Stimulated activated memory B cell treated with anti-CD40 and anti-IgM and Interleukin-4, amounts not matched to agents 10 μg/mL and 1 μg/mL and 100 μg/mL, for 72 hours (primary cell): ENCODE data around the gene TEX44.
A peak's percentile ranks its signal among the peaks of the same experiment; 100 is the strongest.
"Not testable (repeated sequence)": the region's sequence is repeated elsewhere in the genome, so short reads cannot be mapped to it uniquely, and the experiment has no call there.

Experiments used
- ATAC-seq: fragments of 150-1000 bp; cut with Tn5 transposase; 2 replicates; pipeline ENCODE4 v1.10.0; 2021
- H3K27ac Mint-ChIP-seq: one replicate; pipeline ENCODE4 v1.8.0; 2022; ENCODE audit warnings: mild to moderate bottlenecking, mixed read lengths
- H3K27me3 Mint-ChIP-seq: one replicate; pipeline ENCODE4 v1.8.0; 2022; ENCODE audit warnings: mixed read lengths
- H3K36me3 Mint-ChIP-seq: one replicate; pipeline ENCODE4 v1.8.0; 2022; ENCODE audit warnings: mixed read lengths
- H3K4me1 Mint-ChIP-seq: one replicate; pipeline ENCODE4 v1.8.0; 2022; ENCODE audit warnings: mixed read lengths
- H3K4me3 Mint-ChIP-seq: one replicate; pipeline ENCODE4 v1.8.0; 2022; ENCODE audit warnings: mild to moderate bottlenecking, moderate library complexity, mixed read lengths
- H3K9me3 Mint-ChIP-seq: one replicate; pipeline ENCODE4 v1.8.0; 2022; ENCODE audit warnings: mixed read lengths

The TEX44 gene

DNA sequence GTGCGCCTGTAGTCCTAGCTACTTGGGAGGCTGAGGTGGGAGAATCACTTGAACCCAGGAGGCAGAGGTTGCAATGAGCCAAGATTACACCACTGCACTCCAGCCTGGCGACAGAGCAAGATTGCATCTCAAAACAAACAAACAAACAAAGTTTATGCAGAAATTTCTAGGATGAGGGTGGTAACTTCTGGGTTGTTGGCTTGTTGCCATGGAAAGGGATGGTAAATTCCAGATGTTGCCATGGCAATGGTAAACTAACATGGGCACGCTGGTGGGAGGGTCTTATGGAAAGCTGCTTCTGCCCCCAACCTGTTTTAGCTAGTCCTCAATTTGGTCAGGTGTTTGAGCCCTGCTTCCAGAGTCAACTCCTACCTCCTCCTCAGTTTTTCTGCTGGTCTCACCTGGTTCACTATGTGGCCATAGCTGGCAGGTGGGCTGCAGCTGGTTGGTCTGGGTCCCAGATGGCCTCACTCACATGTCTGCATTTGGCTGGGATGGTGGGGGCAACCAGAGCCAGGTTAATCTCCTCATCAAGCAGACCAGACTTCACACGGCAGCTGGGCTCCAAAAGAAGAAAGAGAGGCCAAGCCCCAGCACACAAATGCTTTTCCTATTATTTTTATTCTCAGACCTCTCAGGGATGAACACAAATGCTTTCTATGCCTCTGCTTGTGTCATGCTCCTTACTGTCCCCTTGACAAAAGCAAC is 26.6 kb upstream of the TEX44 start:
- no peaks in the 10 kb centered on the region for H3K36me3 Mint-ChIP-seq
- peaks cover 2% of the 10 kb centered on the region for H3K9me3 Mint-ChIP-seq
- H3K27ac Mint-ChIP-seq = no peak overlapping the region
- no peak for ATAC-seq
- H3K4me3 Mint-ChIP-seq = no peak overlapping the region
- no peaks in the 10 kb centered on the region for H3K27me3 Mint-ChIP-seq
- H3K4me1 Mint-ChIP-seq = peaks cover 9% of the 10 kb centered on the region

- H3K27me3 Mint-ChIP-seq = no peaks in the 10 kb centered on the region
- no peaks in the 10 kb centered on the region for H3K36me3 Mint-ChIP-seq
- peaks cover 9% of the 10 kb centered on the region for H3K4me1 Mint-ChIP-seq
- no peak overlapping the region for H3K27ac Mint-ChIP-seq
- H3K9me3 Mint-ChIP-seq = peaks cover 2% of the 10 kb centered on the region
- ATAC-seq = no peak
- no peak overlapping the region for H3K4me3 Mint-ChIP-seq
Measured at GRCh38 chr2:231567159-231567558, 25.5 kb upstream of the TEX44 start.

DNA sequence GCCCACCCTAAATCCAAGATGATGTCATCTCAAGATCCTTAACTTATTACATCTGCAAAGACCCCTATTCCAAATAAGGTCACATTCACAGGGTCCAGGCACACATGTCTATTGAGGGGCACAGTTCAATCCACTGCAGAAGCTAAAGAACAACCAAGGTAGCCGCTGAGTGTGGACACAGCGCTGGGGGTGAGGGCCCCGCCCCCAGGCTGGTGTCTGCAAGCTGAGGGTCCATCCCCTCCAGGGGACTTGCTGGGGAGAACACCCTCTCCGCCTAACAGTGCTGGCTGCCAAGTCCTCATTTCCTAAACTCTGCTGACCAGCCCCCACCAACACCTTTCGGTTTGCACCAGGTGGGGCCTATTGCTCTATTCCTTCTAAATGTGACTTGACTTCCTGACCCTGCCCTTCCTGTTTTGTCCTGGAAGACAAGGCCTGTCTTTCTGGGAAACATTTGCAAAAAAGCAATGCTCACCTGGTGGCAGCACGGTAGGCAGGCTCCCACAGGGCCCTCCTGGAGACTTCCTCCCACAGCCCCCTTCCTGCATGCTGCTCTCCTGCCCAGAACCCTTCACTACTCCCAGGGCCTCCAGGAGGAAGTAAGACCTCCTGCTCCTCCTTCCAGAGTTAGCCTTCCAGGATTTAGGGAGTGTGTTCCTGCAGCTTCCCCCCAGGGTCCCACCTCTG is 24.4 kb upstream of the TEX44 start:
- ATAC-seq = no peak

GRCh38 chr2:231568785-231569435 is 23.8 kb upstream of the TEX44 start:
- Mint-ChIP-seq H3K9me3 (peaks cover 2% of the 10 kb centered on the region), H3K4me1 (peaks cover 16% of the 10 kb centered on the region), H3K27ac (no peak overlapping the region), H3K36me3 (no peaks in the 10 kb centered on the region), H3K4me3 (no peak overlapping the region), H3K27me3 (no peaks in the 10 kb centered on the region)
- ATAC-seq = peak; percentile 45

More for the DNA sequence above, 24.4 kb upstream of the TEX44 start:
- no peak overlapping the region for H3K27ac Mint-ChIP-seq
- peaks cover 11% of the 10 kb centered on the region for H3K4me1 Mint-ChIP-seq
- H3K27me3 Mint-ChIP-seq = no peaks in the 10 kb centered on the region
- H3K4me3 Mint-ChIP-seq = no peak overlapping the region
- H3K9me3 Mint-ChIP-seq = peaks cover 2% of the 10 kb centered on the region
- no peaks in the 10 kb centered on the region for H3K36me3 Mint-ChIP-seq

DNA sequence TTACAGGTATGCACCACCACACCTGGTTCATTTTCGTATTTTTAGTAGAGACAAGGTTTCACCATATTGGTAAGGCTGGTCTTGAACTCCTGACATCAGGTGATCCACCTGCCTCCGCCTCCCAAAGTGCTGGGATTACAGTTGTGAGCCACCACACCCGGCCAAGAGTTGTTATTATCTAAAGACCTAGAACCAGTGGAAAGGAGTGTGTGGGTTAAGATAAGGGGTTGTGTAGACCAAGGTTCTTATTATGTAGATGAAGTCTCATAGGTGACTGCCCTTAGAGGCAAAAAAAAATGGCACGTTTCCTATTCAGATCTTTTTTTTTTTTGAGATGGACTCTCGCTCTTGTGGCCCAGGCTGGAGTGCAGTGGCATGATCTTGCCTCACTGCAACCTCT is 21.7 kb upstream of the TEX44 start:
- not testable (repeated sequence) for ATAC-seq

GRCh38 chr2:231571661-231572191 is 20.9 kb upstream of the TEX44 start:
- Mint-ChIP-seq H3K4me1 (peaks cover 16% of the 10 kb centered on the region), H3K4me3 (no peak overlapping the region)

More for the DNA sequence above, 21.7 kb upstream of the TEX44 start:
- H3K9me3 Mint-ChIP-seq, H3K4me3 Mint-ChIP-seq, H3K27ac Mint-ChIP-seq, H3K36me3 Mint-ChIP-seq, H3K27me3 Mint-ChIP-seq: not testable (repeated sequence)
- peaks cover 16% of the 10 kb centered on the region for H3K4me1 Mint-ChIP-seq

GRCh38 chr2:231573096-231573495 is 19.6 kb upstream of the TEX44 start:
- Mint-ChIP-seq H3K9me3 (no peaks in the 10 kb centered on the region), H3K4me1 (peaks cover 16% of the 10 kb centered on the region), H3K4me3 (no peak overlapping the region), H3K36me3 (no peaks in the 10 kb centered on the region), H3K27ac (no peak overlapping the region), H3K27me3 (no peaks in the 10 kb centered on the region)
- ATAC-seq = no peak

More at GRCh38 chr2:231571661-231572191, 20.9 kb upstream of the TEX44 start:
- Mint-ChIP-seq H3K27ac (no peak overlapping the region), H3K27me3 (no peaks in the 10 kb centered on the region), H3K9me3 (peaks cover 2% of the 10 kb centered on the region), H3K36me3 (no peaks in the 10 kb centered on the region)
- no peak for ATAC-seq

- peaks cover 11% of the 10 kb centered on the region for H3K4me1 Mint-ChIP-seq
- no peak for ATAC-seq
- no peak overlapping the region for H3K27ac Mint-ChIP-seq
- H3K4me3 Mint-ChIP-seq = no peak overlapping the region
- peaks cover 3% of the 10 kb centered on the region for H3K9me3 Mint-ChIP-seq
- peaks cover 6% of the 10 kb centered on the region for H3K27me3 Mint-ChIP-seq
- no peaks in the 10 kb centered on the region for H3K36me3 Mint-ChIP-seq
Measured at GRCh38 chr2:231573698-231574421, 18.8 kb upstream of the TEX44 start.

- Mint-ChIP-seq H3K27ac (no peak overlapping the region), H3K27me3 (peaks cover 18% of the 10 kb centered on the region), H3K9me3 (peaks cover 8% of the 10 kb centered on the region), H3K4me1 (peaks cover 7% of the 10 kb centered on the region), H3K4me3 (no peak overlapping the region), H3K36me3 (no peaks in the 10 kb centered on the region)
- ATAC-seq = no peak
Measured at GRCh38 chr2:231575612-231576256, 16.9 kb upstream of the TEX44 start.

DNA sequence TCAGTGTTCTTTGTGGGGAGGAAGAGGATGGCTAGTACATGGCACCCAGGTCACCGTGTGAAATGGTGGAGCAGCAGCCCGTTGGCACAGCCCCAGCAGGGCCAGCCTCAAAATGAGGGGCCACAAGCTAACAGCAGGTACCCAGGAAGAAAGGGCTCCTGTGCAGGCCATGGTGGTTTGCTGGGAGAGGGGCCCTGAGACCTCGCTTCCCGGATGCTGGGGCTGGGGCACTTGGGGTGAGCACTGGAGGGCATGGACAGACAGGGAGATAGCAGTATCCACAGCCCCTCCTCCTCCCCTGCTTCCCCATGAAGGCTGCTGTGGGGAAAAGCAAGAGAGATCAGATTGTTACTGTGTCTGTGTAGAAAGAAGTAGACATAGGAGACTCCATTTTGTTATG is 16.2 kb upstream of the TEX44 start:
- Mint-ChIP-seq H3K36me3 (no peaks in the 10 kb centered on the region), H3K27me3 (peaks cover 25% of the 10 kb centered on the region), H3K4me3 (no peak overlapping the region), H3K4me1 (peaks cover 7% of the 10 kb centered on the region), H3K9me3 (peaks cover 8% of the 10 kb centered on the region), H3K27ac (no peak overlapping the region)
- no peak for ATAC-seq

- ATAC-seq, H3K36me3 Mint-ChIP-seq, H3K4me1 Mint-ChIP-seq, H3K9me3 Mint-ChIP-seq, H3K4me3 Mint-ChIP-seq, H3K27ac Mint-ChIP-seq: not testable (repeated sequence)
- H3K27me3 Mint-ChIP-seq = peaks cover 26% of the 10 kb centered on the region
Measured at GRCh38 chr2:231578655-231579054, 14.0 kb upstream of the TEX44 start.

DNA sequence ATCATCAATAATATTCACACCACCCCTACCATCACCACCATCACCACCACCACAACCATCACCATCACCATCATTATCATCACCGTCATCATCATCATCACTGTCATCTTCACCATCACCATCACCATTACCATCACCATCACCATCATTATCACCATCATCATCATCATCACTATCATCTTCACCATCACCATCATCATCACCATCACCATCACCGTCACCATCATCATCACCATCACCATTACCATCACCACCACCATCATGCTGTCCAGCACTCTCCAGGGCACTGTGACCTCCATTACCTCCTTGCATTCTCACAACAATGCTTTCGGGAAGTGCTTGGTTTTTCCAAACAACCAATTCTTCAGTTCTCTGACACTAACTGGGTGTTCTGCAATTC is 13.1 kb upstream of the TEX44 start:
- ATAC-seq = no peak
- no peak overlapping the region for H3K27ac Mint-ChIP-seq
- H3K4me3 Mint-ChIP-seq = no peak overlapping the region
- no peaks in the 10 kb centered on the region for H3K4me1 Mint-ChIP-seq
- H3K27me3 Mint-ChIP-seq = peaks cover 26% of the 10 kb centered on the region
- H3K36me3 Mint-ChIP-seq = no peaks in the 10 kb centered on the region
- H3K9me3 Mint-ChIP-seq = peaks cover 8% of the 10 kb centered on the region

DNA sequence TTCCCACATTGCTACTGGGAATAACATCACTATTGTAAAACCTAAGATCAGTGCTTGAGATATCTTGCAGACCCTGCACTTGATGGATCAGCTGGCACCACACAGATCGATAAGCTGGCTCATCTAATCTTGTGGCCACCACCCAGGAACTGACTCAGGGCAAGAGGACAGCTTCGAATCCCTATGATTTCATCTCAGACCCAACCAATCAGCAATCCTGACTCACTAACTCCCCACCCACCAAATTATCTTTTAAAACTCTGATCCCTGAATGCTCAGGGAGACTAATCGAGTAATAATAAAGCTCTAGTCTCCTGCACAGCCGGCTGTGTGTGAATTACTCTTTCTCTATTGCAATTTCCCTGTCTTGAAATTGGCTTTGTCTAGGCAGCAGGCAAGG is 11.3 kb upstream of the TEX44 start:
- Mint-ChIP-seq H3K4me1 (no peaks in the 10 kb centered on the region), H3K36me3 (no peaks in the 10 kb centered on the region), H3K27me3 (peaks cover 26% of the 10 kb centered on the region), H3K4me3 (no peak overlapping the region), H3K9me3 (peaks cover 8% of the 10 kb centered on the region), H3K27ac (no peak overlapping the region)
- no peak for ATAC-seq

DNA sequence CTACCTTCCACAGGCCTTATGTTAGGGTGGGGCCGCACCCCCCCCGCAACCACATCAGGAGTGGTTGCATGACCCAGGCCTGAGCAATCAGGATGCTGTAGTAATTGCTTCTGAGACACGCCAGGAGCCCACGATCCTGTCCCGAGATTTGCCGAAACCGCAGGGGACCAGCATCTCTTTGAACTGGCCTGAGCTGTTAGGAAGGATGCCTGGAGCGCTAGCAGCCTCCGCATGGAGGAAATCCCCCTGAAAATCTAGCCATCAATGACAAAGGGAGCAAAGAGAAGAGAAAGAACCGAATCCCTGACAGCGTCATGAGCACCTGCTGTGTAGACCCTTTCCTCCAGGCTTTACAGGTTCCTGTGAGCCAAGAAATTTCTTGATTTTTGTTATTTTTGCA is 8.7 kb upstream of the TEX44 start:
- H3K4me1 Mint-ChIP-seq = no peaks in the 10 kb centered on the region
- ATAC-seq = no peak
- no peak overlapping the region for H3K4me3 Mint-ChIP-seq
- H3K27ac Mint-ChIP-seq = no peak overlapping the region
- peaks cover 4% of the 10 kb centered on the region for H3K9me3 Mint-ChIP-seq
- peaks cover 18% of the 10 kb centered on the region for H3K27me3 Mint-ChIP-seq
- H3K36me3 Mint-ChIP-seq = no peaks in the 10 kb centered on the region

GRCh38 chr2:231587744-231588143 is 4.9 kb upstream of the TEX44 start:
- H3K4me3 Mint-ChIP-seq, ATAC-seq, H3K4me1 Mint-ChIP-seq, H3K36me3 Mint-ChIP-seq, H3K9me3 Mint-ChIP-seq, H3K27ac Mint-ChIP-seq, H3K27me3 Mint-ChIP-seq: not testable (repeated sequence)
